OCI-M2 (cell line): ENCODE results near the gene DENND1A.

Experiments used
- DNase-seq: peaks from one replicate; lab custom pipeline; 2025; ENCODE audit not compliant: unreplicated experiment; lab: John Stamatoyannopoulos, UW

DENND1A gene

GRCh38 chr9:123695386-123695785 lies 234.5 kb downstream of the DENND1A start:
- DNase-seq = no peak

GRCh38 chr9:123691765-123692303 lies 238.1 kb downstream of the DENND1A start:
- DNase-seq = no peak

GRCh38 chr9:123689701-123690428 lies 240.1 kb downstream of the DENND1A start:
- DNase-seq = no peak

GRCh38 chr9:123687246-123687751 lies 242.6 kb downstream of the DENND1A start:
- DNase-seq = no peak

GRCh38 chr9:123686829-123687192 lies 243.1 kb downstream of the DENND1A start:
- no peak for DNase-seq

- no peak for DNase-seq
Measured at GRCh38 chr9:123686131-123686828, 243.6 kb downstream of the DENND1A start.

GRCh38 chr9:123685489-123686083 lies 244.3 kb downstream of the DENND1A start:
- no peak for DNase-seq

- no peak for DNase-seq
Measured at GRCh38 chr9:123684393-123685149, 245.4 kb downstream of the DENND1A start.

GRCh38 chr9:123682746-123683145 lies 247.2 kb downstream of the DENND1A start:
- no peak for DNase-seq

- no peak for DNase-seq
Measured at GRCh38 chr9:123680352-123680751, 249.6 kb downstream of the DENND1A start.

GRCh38 chr9:123679330-123679987 lies 250.5 kb downstream of the DENND1A start:
- DNase-seq = no peak

GRCh38 chr9:123678878-123679329 lies 251.0 kb downstream of the DENND1A start:
- DNase-seq = no peak

- no peak for DNase-seq
Measured at GRCh38 chr9:123678038-123678877, 251.7 kb downstream of the DENND1A start.

- DNase-seq = no peak
Measured at GRCh38 chr9:123676869-123677268, 253.1 kb downstream of the DENND1A start.

GRCh38 chr9:123669346-123669745 lies 260.6 kb downstream of the DENND1A start:
- no peak for DNase-seq

- DNase-seq = no peak
Measured at GRCh38 chr9:123663529-123663928, 266.4 kb downstream of the DENND1A start.

GRCh38 chr9:123662057-123662776 lies 267.7 kb downstream of the DENND1A start:
- no peak for DNase-seq

GRCh38 chr9:123660691-123661466 lies 269.0 kb downstream of the DENND1A start:
- DNase-seq = no peak
